Measurements from ENCODE around the gene WAPL. TPM values are rescaled to one million over a fixed set of nuclear protein-coding genes. Genes with fewer than 3 reads are reported as not detected.

The WAPL gene
- total and polyA plus RNA-seq, 2 of the 13 experiments (the other 11 are each of a cell fraction or from before 2014, with no cell fraction given), result 13.2 to 43.5 TPM

GRCh38 chr10:86520871-86521677, 518 bp downstream of the WAPL start (continued):
- TF ChIP-seq ZNF264 (CRISPR knock-in tag; IDR thresholded peaks at IDR 0.05) (no peak), ZNF12 (CRISPR knock-in tag; IDR thresholded peaks at IDR 0.05) (no peak), E2F5 (CRISPR knock-in tag; conservative IDR thresholded peaks at IDR 0.05) (no peak), ZBTB14 (CRISPR knock-in tag; IDR thresholded peaks at IDR 0.05) (no peak), ZNF678 (CRISPR knock-in tag; IDR thresholded peaks at IDR 0.05) (no peak), ZNF704 (CRISPR knock-in tag; IDR thresholded peaks at IDR 0.05; ENCODE audit: borderline replicate concordance) (0 out of 2 replicates have a peak, but pooled peaks have one; percentile 16), HDAC6 (IDR thresholded peaks at IDR 0.05; ENCODE audit: low read depth, low read length) (no peak), NRL (CRISPR knock-in tag; IDR thresholded peaks at IDR 0.05; ENCODE audit: borderline replicate concordance) (no peak), KDM4B (CRISPR knock-in tag; IDR thresholded peaks at IDR 0.05) (no peak), PAXIP1 (CRISPR knock-in tag; conservative IDR thresholded peaks at IDR 0.05) (no peak), ZNF414 (CRISPR knock-in tag; IDR thresholded peaks at IDR 0.05) (no peak), EED (CRISPR knock-in tag; IDR thresholded peaks at IDR 0.05) (no peak), RELA (CRISPR knock-in tag; IDR thresholded peaks at IDR 0.05) (no peak), NFKB2 (CRISPR knock-in tag; IDR thresholded peaks at IDR 0.05; ENCODE audit: borderline replicate concordance) (no peak), ZNF142 (CRISPR knock-in tag; IDR thresholded peaks at IDR 0.05) (no peak)
